Kidney (tissue), 14 donors: ENCODE results near the gene JDP2. TPM values are rescaled to one million over a fixed set of nuclear protein-coding genes. Genes with fewer than 3 reads are reported as not detected.

Experiments used
- DNase-seq, 5 donors: peaks; one replicate each; pipeline ENCODE4 v3.0.0-alpha.2; 2013 to 2020
- FAIRE-seq: peaks from 2 replicates; lab custom pipeline; 2012; peaks lifted over from hg19 to GRCh38; lab: Jason Lieb, UNC
- H3K27ac ChIP-seq, 2 donors: one replicate each; pipeline ENCODE4 v1.7.0; 2013; ENCODE audit warnings: low read depth in 2 of 2, low read length in 2 of 2, inconsistent platforms in 1 of 2
- H3K27me3 ChIP-seq: one replicate; pipeline ENCODE4 v1.7.1; 2013; ENCODE audit warnings: low read length, inconsistent platforms; ENCODE audit not compliant: control insufficient read depth, insufficient read depth
- H3K36me3 ChIP-seq, 3 donors: one replicate each; pipeline versions ENCODE4 v1.7.0 to v1.7.1; 2013; ENCODE audit warnings: low read length in 3 of 3, control low read depth in 1 of 3, inconsistent platforms in 1 of 3; ENCODE audit not compliant: insufficient read depth in 3 of 3, control insufficient read depth in 2 of 3
- H3K4me1 ChIP-seq, 3 donors: one replicate each; pipeline versions ENCODE4 v1.7.0 to v1.7.1; 2013; ENCODE audit warnings: low read length in 3 of 3, inconsistent platforms in 1 of 3, low read depth in 1 of 3; ENCODE audit not compliant: control insufficient read depth in 2 of 3, insufficient read depth in 2 of 3
- H3K4me3 ChIP-seq, 3 donors: one replicate each; pipeline versions ENCODE4 v1.7.0 to v1.8.1; 2013; ENCODE audit warnings: low read length in 3 of 3, control low read depth in 1 of 3, inconsistent platforms in 1 of 3
- H3K9ac ChIP-seq, 3 donors: one replicate each; pipeline versions ENCODE4 v1.7.0 to v1.7.1; 2013; ENCODE audit warnings: low read length in 3 of 3, control low read depth in 1 of 3, inconsistent platforms in 1 of 3
- H3K9me3 ChIP-seq, 3 donors: one replicate each; pipeline versions ENCODE4 v1.7.0 to v1.7.1; 2013; ENCODE audit warnings: low read length in 3 of 3, control low read depth in 1 of 3, inconsistent platforms in 1 of 3; ENCODE audit not compliant: control insufficient read depth in 2 of 3, insufficient read depth in 1 of 3
- intact Hi-C: fragments of 100-400 bp; cut with DNase I; formaldehyde crosslinking; loops from one replicate; pipeline ENCODE4 v1.11.1; 2022
- polyA plus RNA-seq: library from polyadenylated mRNA; stranded (reverse); fragments of 350-450 nt; fragmentation: Illumina TruSeq; extraction: RNeasy Lipid Tissue Mini Kit (QIAGEN cat#74804); gene quantifications from one replicate; pipeline ENCODE4 v1.2.3, GENCODE V29; 2014; ENCODE audit warnings: low read depth, low replicate concordance; ENCODE audit not compliant: insufficient read depth
- total RNA-seq: library from RNA; stranded (reverse); fragmentation: NEBNext Ultra II Directional; extraction: Animal tissue kit (Norgen Biotek cat#: 25700); gene quantifications from one replicate; pipeline ENCODE4 v1.2.1, GENCODE V29; 2021
- TF ChIP-seq, protein P1 (sequence below): IDR thresholded peaks from 3 replicates; pipeline ENCODE4 v1.5.1; 2012; ENCODE audit warnings: mild to moderate bottlenecking, moderate library complexity, borderline replicate concordance; ENCODE audit not compliant: insufficient read depth; ENCODE audit errors: extremely low read depth
- donor health status: control.
- donor health status: control.
- donor health status: control.
- donor health status: control.
- donor health status: control.
- donor health status: DM: yes; HTN: yes; CAD: no.
- donor health status: Normal renal cell carcinoma (clear cell type).

The JDP2 gene
- total and polyA plus RNA-seq, 2 donors from 2014 or later: 20.1 to 33.4 TPM

DNA sequence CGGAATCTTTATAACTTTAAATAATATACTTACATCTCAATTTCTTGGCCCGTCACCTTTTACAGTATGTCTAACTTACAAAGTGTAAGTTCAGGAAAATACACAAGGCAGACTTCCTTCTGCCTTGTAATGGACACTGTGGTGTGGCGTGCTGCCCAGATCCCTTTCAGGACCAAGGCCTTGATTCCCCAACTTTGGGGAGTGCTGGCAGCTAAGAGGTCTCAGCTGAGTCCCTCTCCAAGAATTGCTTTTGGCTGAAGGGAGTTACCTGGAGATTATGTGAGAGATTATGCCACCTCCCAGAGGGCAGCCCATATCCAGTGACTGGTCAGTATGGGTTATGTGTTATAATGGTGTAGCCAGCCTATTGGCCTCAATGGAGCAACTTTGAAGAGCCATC, 73.3 kb downstream of the JDP2 start:
- Histone ChIP-seq H3K36me3 (no peaks in the 10 kb centered on the region), H3K4me3 (no peak overlapping the region), H3K27me3 (no peaks in the 10 kb centered on the region), H3K27ac (no peak overlapping the region), H3K4me1 (no peaks in the 10 kb centered on the region), H3K9me3 (no peaks in the 10 kb centered on the region), H3K9ac (no peak overlapping the region)
- no peak for DNase-seq
- TF ChIP-seq, protein P1, sequence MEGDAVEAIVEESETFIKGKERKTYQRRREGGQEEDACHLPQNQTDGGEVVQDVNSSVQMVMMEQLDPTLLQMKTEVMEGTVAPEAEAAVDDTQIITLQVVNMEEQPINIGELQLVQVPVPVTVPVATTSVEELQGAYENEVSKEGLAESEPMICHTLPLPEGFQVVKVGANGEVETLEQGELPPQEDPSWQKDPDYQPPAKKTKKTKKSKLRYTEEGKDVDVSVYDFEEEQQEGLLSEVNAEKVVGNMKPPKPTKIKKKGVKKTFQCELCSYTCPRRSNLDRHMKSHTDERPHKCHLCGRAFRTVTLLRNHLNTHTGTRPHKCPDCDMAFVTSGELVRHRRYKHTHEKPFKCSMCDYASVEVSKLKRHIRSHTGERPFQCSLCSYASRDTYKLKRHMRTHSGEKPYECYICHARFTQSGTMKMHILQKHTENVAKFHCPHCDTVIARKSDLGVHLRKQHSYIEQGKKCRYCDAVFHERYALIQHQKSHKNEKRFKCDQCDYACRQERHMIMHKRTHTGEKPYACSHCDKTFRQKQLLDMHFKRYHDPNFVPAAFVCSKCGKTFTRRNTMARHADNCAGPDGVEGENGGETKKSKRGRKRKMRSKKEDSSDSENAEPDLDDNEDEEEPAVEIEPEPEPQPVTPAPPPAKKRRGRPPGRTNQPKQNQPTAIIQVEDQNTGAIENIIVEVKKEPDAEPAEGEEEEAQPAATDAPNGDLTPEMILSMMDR: no peak
- intact Hi-C loops: no loop called here
- no peak for FAIRE-seq

DNA sequence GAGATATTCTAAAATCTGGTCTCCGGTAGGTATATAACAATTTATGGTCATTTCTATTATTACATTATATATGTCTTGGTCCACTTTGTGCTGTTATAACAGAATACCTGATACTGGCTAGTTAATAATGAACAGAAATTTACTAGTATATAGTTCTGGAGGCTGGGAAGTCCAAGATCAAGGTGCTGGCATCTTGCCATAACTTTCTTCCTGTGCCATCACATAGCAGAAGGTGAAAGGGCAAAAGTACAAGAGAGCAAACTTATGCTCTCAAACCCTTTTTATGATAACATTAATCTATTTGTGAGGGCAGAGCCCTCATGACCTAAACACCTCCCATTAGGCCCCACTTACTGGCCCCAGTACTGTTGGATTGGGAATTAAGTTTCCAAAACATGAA, 76.6 kb downstream of the JDP2 start:
- no peaks in the 10 kb centered on the region for H3K9me3 ChIP-seq
- no peak overlapping the region for H3K4me3 ChIP-seq
- intact Hi-C loops: no loop called here
- FAIRE-seq (no peak), DNase-seq (no peak)
- no peak overlapping the region for H3K9ac ChIP-seq
- TF ChIP-seq, protein P1: no peak
- H3K27ac ChIP-seq: no peak overlapping the region
- no peaks in the 10 kb centered on the region for H3K27me3 ChIP-seq
- no peaks in the 10 kb centered on the region for H3K4me1 ChIP-seq
- H3K36me3 ChIP-seq: no peaks in the 10 kb centered on the region

DNA sequence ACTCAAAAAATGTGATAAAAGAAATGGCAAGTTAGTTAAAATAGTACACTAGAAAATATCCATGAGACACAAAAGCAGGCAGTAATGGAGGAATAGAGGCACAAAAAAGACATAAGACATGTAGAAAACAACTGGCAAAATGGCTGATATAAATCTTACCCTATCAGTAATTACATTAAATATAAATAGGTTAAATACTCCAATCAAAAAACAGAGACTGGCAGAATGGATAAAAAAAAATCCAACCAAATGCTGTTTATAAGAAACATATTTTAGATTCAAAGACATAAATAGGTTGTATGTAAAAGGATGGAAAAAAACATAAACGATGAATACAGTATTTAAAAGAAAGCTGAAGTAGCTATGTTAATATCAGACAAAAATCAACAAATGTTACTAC, 79.1 kb downstream of the JDP2 start:
- Histone ChIP-seq H3K4me1 (no peaks in the 10 kb centered on the region), H3K27ac (no peak overlapping the region), H3K36me3 (no peaks in the 10 kb centered on the region), H3K27me3 (no peaks in the 10 kb centered on the region), H3K4me3 (no peak overlapping the region), H3K9ac (no peak overlapping the region), H3K9me3 (peaks cover 0 to 2% (median 0%) of the 10 kb centered on the region in 3 donors)
- intact Hi-C loops: no loop called here
- no peak for DNase-seq
- no peak for FAIRE-seq
- TF ChIP-seq, protein P1: no peak

DNA sequence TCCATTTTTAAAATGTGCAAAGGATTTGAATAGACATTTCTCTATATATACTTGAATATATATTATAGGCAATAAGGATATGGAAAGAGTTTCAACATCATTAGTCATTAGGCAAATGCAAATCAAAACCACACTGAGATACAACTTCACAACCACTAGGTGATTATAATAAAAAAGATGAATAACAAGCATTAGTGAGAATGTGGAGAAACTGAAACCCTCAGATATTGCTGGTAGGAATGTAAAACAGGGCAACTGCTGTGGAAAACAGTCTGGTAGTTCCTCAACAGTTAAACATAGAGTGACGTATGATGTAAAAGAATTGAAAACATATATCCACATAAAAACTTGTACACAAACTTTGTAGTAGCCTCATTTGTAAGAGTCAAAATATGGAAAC, 82.7 kb downstream of the JDP2 start:
- H3K27me3 ChIP-seq: no peaks in the 10 kb centered on the region
- FAIRE-seq (no peak), DNase-seq (no peak)
- H3K36me3 ChIP-seq: no peaks in the 10 kb centered on the region
- H3K4me1 ChIP-seq: no peaks in the 10 kb centered on the region
- TF ChIP-seq, protein P1: no peak
- intact Hi-C loops: no loop called here
- peaks cover 0 to 2% (median 0%) of the 10 kb centered on the region in 3 donors for H3K9me3 ChIP-seq
- no peak overlapping the region for H3K27ac ChIP-seq
- H3K4me3 ChIP-seq: no peak overlapping the region
- no peak overlapping the region for H3K9ac ChIP-seq
